ENCODE data around the gene CNIH2. TPM values are rescaled to one million over a fixed set of nuclear protein-coding genes. Genes with fewer than 3 reads are reported as not detected.
"Not testable (repeated sequence)": the region's sequence is repeated elsewhere in the genome, so short reads cannot be mapped to it uniquely, and the experiment has no call there.

Gene CNIH2
- total RNA-seq, 3 donors from 2014 or later = 0.48 TPM; not detected in 2

DNA sequence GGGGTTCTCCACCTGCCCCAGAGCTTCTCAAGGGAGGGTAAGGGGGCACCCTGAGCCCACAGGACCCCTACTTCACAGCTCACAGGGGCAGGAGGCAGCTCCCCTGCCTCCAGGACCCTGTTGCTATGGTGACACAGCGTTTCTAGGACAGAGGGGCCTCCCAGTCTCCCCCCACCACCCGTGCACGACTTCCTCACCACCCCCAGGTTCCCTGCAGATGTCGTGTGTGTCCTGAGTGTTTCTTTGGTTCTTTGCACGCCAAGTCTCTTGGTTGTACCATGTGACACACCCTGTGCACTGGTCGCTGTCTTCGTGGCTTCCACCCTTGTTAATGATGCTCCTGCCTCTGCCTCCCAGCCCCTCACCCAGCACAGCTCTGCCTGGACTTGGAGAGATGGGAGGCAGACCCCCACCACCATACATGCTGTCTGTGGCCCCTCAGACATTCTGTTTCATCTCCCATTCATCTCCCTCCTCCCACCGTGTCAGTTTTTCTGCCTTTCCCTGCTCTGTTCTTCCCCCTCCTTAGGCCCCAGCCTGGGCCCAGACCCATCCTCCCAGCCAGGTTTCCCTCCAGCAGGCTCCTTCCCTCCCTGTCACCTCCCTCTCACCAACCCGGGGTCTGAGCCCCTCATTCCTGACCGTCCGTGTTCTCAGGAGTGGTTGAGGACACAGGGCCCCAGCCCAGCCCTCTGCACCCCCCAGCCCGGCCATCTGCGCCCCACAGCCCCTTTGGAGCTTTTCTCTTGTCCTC, 34.0 kb upstream of the CNIH2 start:
- intact Hi-C loops (cut with DNase I; ENCODE audit: low total_unique reads) = no loop called here
- Histone ChIP-seq H3K4me1 (no peaks in the 10 kb centered on the region), H3K4me3 (no peak overlapping the region), H3K27ac (no peak overlapping the region), H3K36me3 (no peaks in the 10 kb centered on the region), H3K9me3 (no peaks in the 10 kb centered on the region), H3K27me3 (no peaks in the 10 kb centered on the region)
- TF ChIP-seq, protein P1, sequence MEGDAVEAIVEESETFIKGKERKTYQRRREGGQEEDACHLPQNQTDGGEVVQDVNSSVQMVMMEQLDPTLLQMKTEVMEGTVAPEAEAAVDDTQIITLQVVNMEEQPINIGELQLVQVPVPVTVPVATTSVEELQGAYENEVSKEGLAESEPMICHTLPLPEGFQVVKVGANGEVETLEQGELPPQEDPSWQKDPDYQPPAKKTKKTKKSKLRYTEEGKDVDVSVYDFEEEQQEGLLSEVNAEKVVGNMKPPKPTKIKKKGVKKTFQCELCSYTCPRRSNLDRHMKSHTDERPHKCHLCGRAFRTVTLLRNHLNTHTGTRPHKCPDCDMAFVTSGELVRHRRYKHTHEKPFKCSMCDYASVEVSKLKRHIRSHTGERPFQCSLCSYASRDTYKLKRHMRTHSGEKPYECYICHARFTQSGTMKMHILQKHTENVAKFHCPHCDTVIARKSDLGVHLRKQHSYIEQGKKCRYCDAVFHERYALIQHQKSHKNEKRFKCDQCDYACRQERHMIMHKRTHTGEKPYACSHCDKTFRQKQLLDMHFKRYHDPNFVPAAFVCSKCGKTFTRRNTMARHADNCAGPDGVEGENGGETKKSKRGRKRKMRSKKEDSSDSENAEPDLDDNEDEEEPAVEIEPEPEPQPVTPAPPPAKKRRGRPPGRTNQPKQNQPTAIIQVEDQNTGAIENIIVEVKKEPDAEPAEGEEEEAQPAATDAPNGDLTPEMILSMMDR (IDR thresholded peaks at IDR 0.05) = no peak
- no peak for TF ChIP-seq POLR2AphosphoS5 (IDR thresholded peaks at IDR 0.05)
- TF ChIP-seq POLR2A (IDR thresholded peaks at IDR 0.05) = no peak
- no peak for DNase-seq (ENCODE audit: low spot score in 2 of 2)

- Histone ChIP-seq H3K27me3 (no peaks in the 10 kb centered on the region), H3K9me3 (no peaks in the 10 kb centered on the region), H3K4me1 (no peaks in the 10 kb centered on the region), H3K36me3 (no peaks in the 10 kb centered on the region), H3K27ac (no peak overlapping the region), H3K4me3 (no peak overlapping the region)
- intact Hi-C loops (cut with DNase I; ENCODE audit: low total_unique reads) = no loop called here
- TF ChIP-seq POLR2A (IDR thresholded peaks at IDR 0.05) (no peak), POLR2AphosphoS5 (IDR thresholded peaks at IDR 0.05) (no peak)
- TF ChIP-seq, protein P1 (IDR thresholded peaks at IDR 0.05) = no peak
- no peak for DNase-seq (ENCODE audit: low spot score in 2 of 2)
These were observed 30.7 kb upstream of the CNIH2 start for GRCh38 chr11:66247295-66247694.

DNA sequence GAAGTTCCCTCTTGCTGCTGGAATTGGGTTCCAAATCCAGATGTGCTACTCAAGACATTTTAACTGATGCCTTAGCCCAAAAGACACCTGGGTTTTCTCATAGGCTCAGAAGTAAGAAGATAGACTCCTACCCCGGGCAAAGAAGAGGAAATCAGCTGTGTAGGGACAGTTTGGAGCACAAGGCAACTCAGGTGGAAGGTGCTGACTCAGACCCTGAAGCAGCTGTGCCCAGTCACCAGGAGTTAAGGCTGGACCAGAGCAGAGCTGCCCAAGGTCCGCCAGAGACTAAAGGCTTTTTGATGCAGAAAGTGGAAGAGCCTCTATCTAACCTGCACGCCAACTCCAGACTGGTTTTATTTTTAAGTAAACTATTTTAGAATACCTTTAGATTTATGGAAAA, 30.2 kb upstream of the CNIH2 start:
- Histone ChIP-seq H3K27me3 (no peaks in the 10 kb centered on the region), H3K9me3 (no peaks in the 10 kb centered on the region), H3K27ac (no peak overlapping the region), H3K4me1 (no peaks in the 10 kb centered on the region), H3K36me3 (no peaks in the 10 kb centered on the region), H3K4me3 (no peak overlapping the region)
- intact Hi-C loops (cut with DNase I; ENCODE audit: low total_unique reads) = no loop called here
- DNase-seq (ENCODE audit: low spot score in 2 of 2) = no peak
- TF ChIP-seq POLR2A (IDR thresholded peaks at IDR 0.05) = no peak
- TF ChIP-seq POLR2AphosphoS5 (IDR thresholded peaks at IDR 0.05) = no peak
- TF ChIP-seq, protein P1 (IDR thresholded peaks at IDR 0.05) = no peak

DNA sequence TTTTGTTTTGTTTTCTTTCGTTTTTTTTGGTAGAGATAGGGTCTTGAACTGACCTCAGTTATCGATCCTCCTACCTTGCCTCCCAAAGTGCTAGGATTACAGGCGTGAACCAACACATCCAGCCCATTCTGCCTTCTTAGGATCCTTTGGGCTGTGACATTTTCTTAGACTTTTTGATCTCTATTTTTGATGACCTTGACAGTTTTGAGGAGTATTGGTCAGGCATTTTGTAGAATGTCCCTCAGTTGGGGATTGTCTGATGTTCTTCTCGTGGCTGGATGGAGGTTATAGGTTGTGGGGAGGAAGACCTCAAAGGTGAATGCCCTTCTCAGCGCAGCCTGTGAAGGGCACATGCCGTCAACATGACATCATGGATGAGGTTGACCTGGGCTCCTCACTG, 29.1 kb upstream of the CNIH2 start:
- TF ChIP-seq POLR2A (IDR thresholded peaks at IDR 0.05) = no peak
- intact Hi-C loops (cut with DNase I; ENCODE audit: low total_unique reads) = no loop called here

DNA sequence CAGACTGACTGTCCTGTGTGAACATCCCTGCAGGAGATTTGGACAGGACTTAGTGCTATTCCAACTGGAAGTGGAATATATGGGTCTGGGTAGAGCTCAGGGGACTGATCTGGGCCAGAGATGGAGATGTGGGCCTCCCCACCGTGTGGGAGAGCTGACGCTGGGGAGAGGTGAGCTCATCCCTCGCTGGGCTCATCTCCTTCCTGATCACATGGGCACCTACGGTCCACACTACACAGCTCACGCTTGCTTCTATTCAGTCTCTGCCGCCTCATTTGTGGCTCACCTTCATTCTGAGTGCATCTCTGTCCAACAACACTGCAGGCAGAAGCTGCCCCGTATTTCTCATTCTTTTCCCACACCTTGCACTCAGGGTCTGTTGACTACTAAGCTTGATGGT, 26.2 kb upstream of the CNIH2 start:
- Histone ChIP-seq H3K4me1 (no peaks in the 10 kb centered on the region), H3K36me3 (no peaks in the 10 kb centered on the region), H3K27ac (no peak overlapping the region), H3K4me3 (no peak overlapping the region), H3K9me3 (no peaks in the 10 kb centered on the region), H3K27me3 (no peaks in the 10 kb centered on the region)
- no peak for DNase-seq (ENCODE audit: low spot score in 2 of 2)
- intact Hi-C loops (cut with DNase I; ENCODE audit: low total_unique reads) = no loop called here
- no peak for TF ChIP-seq POLR2A (IDR thresholded peaks at IDR 0.05)
- TF ChIP-seq, protein P1 (IDR thresholded peaks at IDR 0.05) = no peak
- TF ChIP-seq POLR2AphosphoS5 (IDR thresholded peaks at IDR 0.05) = no peak

More for the DNA sequence above, 29.1 kb upstream of the CNIH2 start:
- no peaks in the 10 kb centered on the region for H3K4me1 ChIP-seq
- no peak for DNase-seq (ENCODE audit: low spot score in 2 of 2)
- no peaks in the 10 kb centered on the region for H3K27me3 ChIP-seq
- no peaks in the 10 kb centered on the region for H3K36me3 ChIP-seq
- H3K9me3 ChIP-seq = no peaks in the 10 kb centered on the region
- H3K4me3 ChIP-seq = no peak overlapping the region
- H3K27ac ChIP-seq = no peak overlapping the region

DNA sequence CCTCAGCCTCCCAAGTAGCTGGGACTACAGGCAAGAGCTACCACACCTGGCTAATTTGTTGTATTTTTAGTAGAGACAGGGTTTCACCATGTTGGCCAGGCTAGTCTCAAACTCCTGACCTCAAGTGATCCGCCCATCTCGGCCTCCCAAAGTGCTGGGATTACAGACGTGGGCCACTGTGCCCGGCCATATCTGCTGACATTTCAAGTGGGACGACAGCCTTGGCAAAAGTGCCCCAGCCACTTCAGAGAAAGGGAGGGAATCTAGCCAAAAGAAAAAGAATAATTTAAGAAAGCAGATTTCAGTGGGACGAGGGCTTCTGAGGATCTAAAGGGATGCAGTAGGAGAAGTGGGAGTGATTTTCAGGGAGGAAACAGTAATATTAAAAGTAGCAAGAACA, 24.9 kb upstream of the CNIH2 start:
- H3K36me3 ChIP-seq; intact Hi-C loops (cut with DNase I; ENCODE audit: low total_unique reads); H3K4me3 ChIP-seq; H3K4me1 ChIP-seq; H3K27me3 ChIP-seq; H3K9me3 ChIP-seq; DNase-seq (ENCODE audit: low spot score in 2 of 2); H3K27ac ChIP-seq: not testable (repeated sequence)
